ENCODE results near the gene FCRL1.

Gene FCRL1

GRCh38 chr1:157798211-157798610 is 21.7 kb downstream of the FCRL1 start:
- no peak for DNase-seq

- no peak for DNase-seq
Observed at GRCh38 chr1:157785248-157785647, 34.7 kb downstream of the FCRL1 start.

- DNase-seq = no peak
Observed at GRCh38 chr1:157784801-157785200, 35.1 kb downstream of the FCRL1 start.

GRCh38 chr1:157782931-157783330 is 37.0 kb downstream of the FCRL1 start:
- no peak for DNase-seq

DNA sequence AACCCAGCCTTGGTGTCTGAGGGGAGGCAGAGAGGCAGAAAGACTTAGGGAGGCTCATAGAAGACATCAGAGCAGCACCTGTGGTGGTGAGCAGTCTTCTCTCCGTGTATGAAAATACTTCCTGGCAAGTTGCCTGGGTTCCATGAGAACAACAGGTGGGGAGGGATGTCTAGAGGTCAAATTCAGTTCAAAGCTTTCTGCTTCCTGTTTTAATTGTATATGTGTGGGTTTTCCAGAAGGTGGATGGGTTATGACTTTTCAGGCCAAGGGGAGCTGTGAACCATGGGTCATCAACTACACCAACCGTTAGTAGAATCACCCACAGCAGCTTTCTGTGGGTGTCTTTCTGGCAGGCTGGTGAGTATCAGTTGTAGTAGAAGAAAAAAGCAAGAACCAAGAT is 38.9 kb downstream of the FCRL1 start:
- DNase-seq = peak; percentile 13

GRCh38 chr1:157776971-157777391 is 42.9 kb downstream of the FCRL1 start, which contains the start of gene FCRL2:
Gene FCRL2, minus strand, starts transcription at chr1:157777132. Its CDS starts 59 bp downstream, at chr1:157777073.
- DNase-seq = no peak

GRCh38 chr1:157775101-157775870 is 44.6 kb downstream of the FCRL1 start:
- no peak for DNase-seq

- DNase-seq = no peak
Observed at GRCh38 chr1:157774412-157774811, 45.5 kb downstream of the FCRL1 start.

GRCh38 chr1:157773493-157774350 is 46.2 kb downstream of the FCRL1 start:
- peak; percentile 12 for DNase-seq

DNA sequence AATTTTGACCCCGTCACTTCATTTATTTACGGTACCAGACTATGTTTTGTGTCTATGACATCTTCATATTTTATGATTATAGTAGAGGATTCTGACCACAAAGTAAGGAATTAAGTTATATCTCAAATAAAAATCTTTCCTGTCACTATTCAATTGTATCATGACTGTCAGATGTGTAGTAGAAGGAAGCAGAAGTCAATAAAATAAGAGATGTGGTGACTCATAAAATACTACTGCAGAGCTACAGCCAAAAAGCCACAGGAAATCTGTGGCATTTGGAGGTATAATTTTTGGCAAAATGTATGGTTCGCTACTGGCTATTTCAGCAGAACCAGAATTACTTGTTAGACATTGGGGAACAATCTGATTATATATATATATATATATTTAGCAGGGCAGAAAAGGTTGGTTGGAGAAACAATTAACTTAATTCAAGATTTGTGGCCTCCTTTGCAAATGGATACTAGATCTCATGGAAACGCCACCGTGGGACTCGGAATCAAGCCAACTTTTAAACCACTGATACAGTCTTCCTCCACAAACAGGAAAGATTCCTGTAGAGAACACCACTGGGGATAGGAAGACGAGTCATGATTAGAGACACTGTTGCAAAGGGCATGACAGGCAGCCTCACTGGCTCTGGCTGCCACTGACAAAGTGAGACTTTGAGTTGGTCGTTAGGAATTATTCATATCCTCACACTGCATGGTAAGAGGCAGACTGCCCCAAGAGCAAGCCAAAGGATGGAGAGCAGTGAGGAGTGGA is 48.1 kb downstream of the FCRL1 start:
- no peak for DNase-seq

DNA sequence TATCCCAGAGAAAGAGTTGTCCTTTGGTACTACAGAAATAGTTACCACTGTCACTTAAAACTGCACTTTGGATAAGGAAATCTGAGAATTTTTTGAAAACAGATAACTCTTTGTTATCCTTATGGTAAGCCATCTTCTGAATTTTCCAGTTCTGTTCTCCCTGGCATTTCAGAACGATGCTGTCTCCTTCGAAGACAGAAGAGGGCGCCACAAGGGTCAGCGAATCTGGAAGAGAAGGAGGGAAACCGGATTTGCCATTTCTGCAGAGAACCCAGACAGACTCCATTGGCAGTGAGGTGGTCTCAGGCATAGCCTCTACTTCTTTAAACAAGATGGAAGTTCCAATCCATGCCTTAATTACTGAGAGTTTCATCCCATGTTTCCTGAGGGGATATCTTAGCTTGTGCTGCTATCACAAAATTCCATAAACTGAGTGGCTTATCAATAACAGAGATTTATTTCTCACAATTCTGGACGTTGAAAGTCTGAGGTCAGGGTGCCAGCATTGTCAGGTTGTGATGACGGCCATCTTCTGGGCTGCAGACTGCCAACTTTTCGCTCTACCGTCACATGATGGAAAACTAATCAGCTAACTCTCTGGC is 49.4 kb downstream of the FCRL1 start:
- peak; percentile 27 for DNase-seq

DNA sequence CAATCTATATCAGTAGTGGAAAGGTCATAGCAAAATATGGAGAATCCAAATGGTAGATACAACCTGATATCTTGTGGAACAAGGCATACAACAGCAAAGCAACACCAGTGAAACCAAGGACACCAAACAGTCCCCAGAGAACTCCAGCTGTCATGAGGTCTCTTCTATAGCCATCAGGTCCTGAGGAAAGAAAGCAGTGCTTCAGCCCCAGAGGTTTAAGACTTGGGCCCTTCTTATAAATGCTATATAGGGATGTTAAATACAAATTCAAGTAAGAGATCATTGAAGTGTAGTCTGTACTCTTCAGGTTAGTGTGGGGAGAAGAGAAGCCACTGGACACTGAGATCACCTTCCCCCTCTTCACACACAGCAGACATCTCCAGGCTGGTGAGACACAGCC is 53.1 kb downstream of the FCRL1 start:
- no peak for DNase-seq

- DNase-seq = no peak
Observed at GRCh38 chr1:157758018-157758417, 61.9 kb downstream of the FCRL1 start.

DNA sequence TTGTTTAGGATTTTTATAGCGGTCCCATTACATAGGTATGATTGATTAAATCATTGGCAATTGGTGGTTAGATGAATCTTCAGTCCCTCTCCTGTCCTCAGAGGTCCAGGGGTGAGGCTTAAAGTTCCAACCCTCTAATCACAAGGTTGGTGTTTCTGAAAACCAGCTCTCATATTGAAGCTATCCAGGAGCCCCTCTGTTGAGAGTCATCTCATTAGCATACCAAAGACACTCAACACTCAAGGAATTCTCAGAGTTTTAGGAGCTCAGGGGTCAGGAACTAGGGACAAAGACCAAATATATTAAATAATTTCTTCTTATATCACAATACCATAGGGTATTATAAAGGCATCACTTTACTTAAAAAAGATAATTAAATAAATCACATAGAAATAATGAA is 66.3 kb downstream of the FCRL1 start:
- DNase-seq = no peak

GRCh38 chr1:157751283-157751682 is 68.6 kb downstream of the FCRL1 start:
- no peak for DNase-seq

- no peak for DNase-seq
Observed at GRCh38 chr1:157748262-157748817, 71.6 kb downstream of the FCRL1 start.

Measured in NCI-H69 (cell line).